SKM-1 treated with dmso at 0.1 percent for 144 hours (cell line): ENCODE data around the gene ME2.
A peak's percentile ranks its signal among the peaks of the same experiment; 100 is the strongest.
"Not testable (repeated sequence)": the region's sequence is repeated elsewhere in the genome, so short reads cannot be mapped to it uniquely, and the experiment has no call there.

Source experiments
- DNase-seq: peaks from one replicate; lab custom pipeline; 2025; ENCODE audit not compliant: unreplicated experiment; lab: John Stamatoyannopoulos, UW

Gene ME2

GRCh38 chr18:50878345-50879301, at the start of gene ME2:
Gene ME2 (plus strand): TSS chr18:50879118. CDS start chr18:50895821, 16,703 bp downstream.
- DNase-seq: peak; percentile 93

- no peak for DNase-seq
These were observed 49.3 kb upstream of the ME2 start for GRCh38 chr18:50829644-50830043.

- DNase-seq: no peak
These were observed 48.4 kb upstream of the ME2 start for GRCh38 chr18:50830544-50830943.

GRCh38 chr18:50832754-50833153, 46.2 kb upstream of the ME2 start:
- no peak for DNase-seq

GRCh38 chr18:50833496-50833895, 45.4 kb upstream of the ME2 start:
- not testable (repeated sequence) for DNase-seq

- peak; percentile 28 for DNase-seq
These were observed 42.4 kb upstream of the ME2 start for GRCh38 chr18:50836521-50836957.

- no peak for DNase-seq
These were observed 39.6 kb upstream of the ME2 start for GRCh38 chr18:50839341-50839740.

GRCh38 chr18:50839996-50840395, 38.9 kb upstream of the ME2 start:
- no peak for DNase-seq

GRCh38 chr18:50842846-50843245, 36.1 kb upstream of the ME2 start:
- DNase-seq: no peak

- no peak for DNase-seq
These were observed 34.4 kb upstream of the ME2 start for GRCh38 chr18:50844554-50844953.

- no peak for DNase-seq
These were observed 34.0 kb upstream of the ME2 start for GRCh38 chr18:50844960-50845359.

- no peak for DNase-seq
These were observed 31.7 kb upstream of the ME2 start for GRCh38 chr18:50847192-50847591.

GRCh38 chr18:50848061-50848551, 30.8 kb upstream of the ME2 start:
- DNase-seq: no peak

GRCh38 chr18:50848991-50849390, 29.9 kb upstream of the ME2 start:
- no peak for DNase-seq

GRCh38 chr18:50849419-50849821, 29.5 kb upstream of the ME2 start:
- DNase-seq: no peak

- DNase-seq: no peak
These were observed 28.4 kb upstream of the ME2 start for GRCh38 chr18:50850307-50851065.

- DNase-seq: peak; percentile 37
These were observed 25.1 kb upstream of the ME2 start for GRCh38 chr18:50853863-50854271.

- no peak for DNase-seq
These were observed 22.8 kb upstream of the ME2 start for GRCh38 chr18:50855976-50856757.

GRCh38 chr18:50857166-50857565, 21.8 kb upstream of the ME2 start:
- DNase-seq: not testable (repeated sequence)

- no peak for DNase-seq
These were observed 21.2 kb upstream of the ME2 start for GRCh38 chr18:50857694-50858093.
